PFSK-1 (cell line): ENCODE data around the gene HIPK2.

Experiments used
- FOXP2 ChIP-seq: optimal IDR thresholded peaks from 2 replicates; pipeline ENCODE3; 2011; ENCODE audit warnings: borderline replicate concordance, control low read depth, inconsistent platforms; ENCODE audit not compliant: insufficient read depth; ENCODE audit errors: extremely low read length, extremely low read depth
- POLR2AphosphoS5 ChIP-seq: IDR thresholded peaks from 2 replicates; pipeline ENCODE4 v1.6.1; 2012; ENCODE audit warnings: low read depth, mild to moderate bottlenecking, control low read depth, low read length, moderate library complexity
- REST ChIP-seq, 2 experiments: IDR thresholded peaks; 2 replicates each; pipeline versions ENCODE4 v1.6.1 to v1.8.0; 2011 to 2012; ENCODE audit warnings: low read depth in 2 of 2, low read length in 2 of 2, control low read depth in 1 of 2, inconsistent platforms in 1 of 2, mild to moderate bottlenecking in 1 of 2, moderate library complexity in 1 of 2; ENCODE audit not compliant: insufficient read depth in 1 of 2
- SIN3A ChIP-seq: IDR thresholded peaks from 2 replicates; pipeline ENCODE4 v1.6.1; 2012; ENCODE audit warnings: mild to moderate bottlenecking, low read length, moderate library complexity, borderline replicate concordance; ENCODE audit not compliant: insufficient read depth
- TAF1 ChIP-seq: IDR thresholded peaks from 2 replicates; pipeline ENCODE4 v1.6.1; 2012; ENCODE audit warnings: low read length, control low read depth, borderline replicate concordance; ENCODE audit not compliant: insufficient read depth

HIPK2 gene

DNA sequence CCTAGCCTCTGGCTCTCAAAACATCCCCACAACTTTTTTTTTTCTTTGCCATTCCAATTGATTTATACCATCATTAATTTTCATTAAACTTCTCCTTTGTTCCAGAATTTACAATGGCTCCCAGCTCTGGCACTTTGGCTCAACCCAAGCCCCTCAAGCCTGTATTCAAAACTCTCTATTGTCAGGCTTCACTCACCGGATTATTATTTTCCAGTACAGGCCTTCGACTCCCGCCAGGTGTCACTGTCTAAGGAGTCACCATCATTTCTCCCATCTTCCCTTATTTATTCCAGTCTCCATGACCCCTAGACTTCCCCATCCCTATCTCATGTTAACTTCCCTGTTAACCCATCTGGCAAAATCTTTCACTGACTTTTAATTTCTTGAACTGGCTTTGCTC lies 67.8 kb downstream of the HIPK2 start:
- TF ChIP-seq TAF1 (no peak), SIN3A (no peak), POLR2AphosphoS5 (no peak), FOXP2 (no peak), REST (IDR thresholded peaks at IDR 0.05; ENCODE audit: insufficient read depth in 1 of 2, low read depth in 2 of 2, low read length in 2 of 2) (no peak)

GRCh38 chr7:139709485-139709884 lies 68.3 kb downstream of the HIPK2 start:
- TF ChIP-seq TAF1 (no peak), POLR2AphosphoS5 (no peak), FOXP2 (no peak), SIN3A (no peak)

GRCh38 chr7:139708541-139708940 lies 69.3 kb downstream of the HIPK2 start:
- TF ChIP-seq FOXP2 (no peak), REST (IDR thresholded peaks at IDR 0.05; ENCODE audit: insufficient read depth in 1 of 2, low read depth in 2 of 2, low read length in 2 of 2) (no peak), POLR2AphosphoS5 (no peak), SIN3A (no peak), TAF1 (no peak)

DNA sequence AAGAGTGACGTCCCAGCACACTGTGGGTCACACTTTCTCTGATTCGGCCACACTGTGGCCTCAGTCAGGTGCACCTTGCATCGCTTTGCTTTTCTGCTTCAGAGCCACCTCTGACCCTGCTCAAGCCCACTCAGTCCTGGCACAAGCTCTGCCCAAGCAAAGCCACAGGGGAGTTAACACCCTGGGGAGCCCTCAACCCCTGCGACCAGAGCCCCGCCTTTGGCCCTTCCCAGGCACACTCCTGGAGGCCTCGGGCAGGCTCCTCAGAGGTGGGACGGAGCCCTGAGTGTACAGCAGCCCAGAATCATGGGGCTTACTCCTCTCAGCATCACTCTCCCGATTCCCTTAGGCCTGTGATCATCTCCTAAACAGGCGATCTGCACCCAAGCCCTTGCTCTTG lies 71.0 kb downstream of the HIPK2 start:
- no peak for TF ChIP-seq FOXP2
- no peak for TF ChIP-seq TAF1
- TF ChIP-seq REST (IDR thresholded peaks at IDR 0.05; ENCODE audit: insufficient read depth in 1 of 2, low read depth in 2 of 2, low read length in 2 of 2) = no peak
- no peak for TF ChIP-seq SIN3A
- TF ChIP-seq POLR2AphosphoS5 = no peak

- TF ChIP-seq TAF1 = no peak
Observed at GRCh38 chr7:139704308-139704879, 73.4 kb downstream of the HIPK2 start.

DNA sequence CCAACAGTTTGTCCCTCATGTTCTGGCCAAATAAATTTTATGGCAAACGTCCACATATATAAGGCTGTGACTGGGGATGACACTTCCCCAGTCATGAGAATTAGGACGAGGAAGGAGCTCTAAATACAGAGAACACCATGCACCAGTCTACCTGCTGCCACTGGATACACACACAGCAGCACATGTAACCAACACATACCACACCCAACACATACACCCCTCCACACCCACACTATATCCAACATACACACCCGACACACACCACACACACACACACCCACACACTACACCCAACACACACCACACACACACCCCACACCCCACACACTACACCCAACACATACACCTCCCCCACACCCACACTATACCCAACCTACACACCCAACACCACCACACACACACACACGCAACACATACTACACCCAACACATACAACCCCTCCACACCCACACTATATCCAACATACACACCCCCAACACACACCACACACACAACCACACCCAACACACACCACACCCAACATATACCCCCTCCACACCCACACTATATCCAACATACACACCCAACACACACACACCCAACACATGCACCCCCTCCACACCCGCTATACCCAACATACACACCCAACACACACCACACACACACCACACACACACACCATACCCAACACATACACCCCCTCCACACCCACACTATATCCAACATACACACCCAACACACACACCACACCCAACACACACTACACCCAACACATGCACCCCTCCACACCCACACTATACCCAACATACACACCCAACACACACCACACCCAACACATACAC lies 74.1 kb downstream of the HIPK2 start:
- no peak for TF ChIP-seq POLR2AphosphoS5
- no peak for TF ChIP-seq SIN3A
- TF ChIP-seq TAF1 = no peak
- TF ChIP-seq FOXP2 = no peak
- TF ChIP-seq REST (IDR thresholded peaks at IDR 0.05; ENCODE audit: insufficient read depth in 1 of 2, low read depth in 2 of 2, low read length in 2 of 2) = no peak
